Jurkat, Clone E6-1 (cell line): Measurements from ENCODE around the gene GPR65.
"Not testable (repeated sequence)": the region's sequence is repeated elsewhere in the genome, so short reads cannot be mapped to it uniquely, and the experiment has no call there.

Experiments
- DNase-seq: peaks from one replicate; pipeline ENCODE4 v3.0.0-alpha.2; 2011; ENCODE audit warnings: low read depth, low spot score
- H3K4me3 ChIP-seq: 2 replicates; pipeline ENCODE4 v1.5.1; 2011; ENCODE audit warnings: mild to moderate bottlenecking, low read length, control low read depth, moderate library complexity

The GPR65 gene

GRCh38 chr14:87999277-87999676 lies 5.7 kb upstream of the GPR65 start:
- no peak for DNase-seq
- no peak overlapping the region for H3K4me3 ChIP-seq

- peak; percentile 59 for DNase-seq
- H3K4me3 ChIP-seq: no peak overlapping the region
Measured at GRCh38 chr14:88002421-88003075, 2.4 kb upstream of the GPR65 start.

GRCh38 chr14:88003425-88003824 lies 1.5 kb upstream of the GPR65 start:
- DNase-seq: no peak
- no peak overlapping the region for H3K4me3 ChIP-seq

GRCh38 chr14:88004506-88005036 lies 364 bp upstream of the GPR65 start:
- DNase-seq: no peak
- no peak overlapping the region for H3K4me3 ChIP-seq

GRCh38 chr14:88005978-88006851 lies 1.3 kb downstream of the GPR65 start:
- H3K4me3 ChIP-seq: peak overlapping the region; percentile 41
- peak; percentile 91 for DNase-seq

GRCh38 chr14:88007608-88008007 lies 2.7 kb downstream of the GPR65 start:
- no peak overlapping the region for H3K4me3 ChIP-seq

GRCh38 chr14:88008039-88008742 lies 3.3 kb downstream of the GPR65 start:
- no peak for DNase-seq
- no peak overlapping the region for H3K4me3 ChIP-seq

More at GRCh38 chr14:88007608-88008007, 2.7 kb downstream of the GPR65 start:
- DNase-seq: no peak

- DNase-seq: no peak
- no peak overlapping the region for H3K4me3 ChIP-seq
Measured at GRCh38 chr14:88009486-88009885, 4.6 kb downstream of the GPR65 start.

GRCh38 chr14:88010331-88010730 lies 5.4 kb downstream of the GPR65 start:
- DNase-seq: no peak
- H3K4me3 ChIP-seq: no peak overlapping the region

GRCh38 chr14:88012495-88012894 lies 7.6 kb downstream of the GPR65 start:
- no peak for DNase-seq
- H3K4me3 ChIP-seq: no peak overlapping the region

- no peak for DNase-seq
- no peak overlapping the region for H3K4me3 ChIP-seq
Measured at GRCh38 chr14:88013750-88014349, 8.9 kb downstream of the GPR65 start.

GRCh38 chr14:88016768-88017167 lies 11.8 kb downstream of the GPR65 start:
- no peak for DNase-seq

GRCh38 chr14:88017535-88017934 lies 12.6 kb downstream of the GPR65 start:
- no peak for DNase-seq
- H3K4me3 ChIP-seq: no peak overlapping the region

More at GRCh38 chr14:88016768-88017167, 11.8 kb downstream of the GPR65 start:
- H3K4me3 ChIP-seq: no peak overlapping the region

- peak; percentile 27 for DNase-seq
- no peak overlapping the region for H3K4me3 ChIP-seq
Measured at GRCh38 chr14:88023658-88024187, 18.8 kb downstream of the GPR65 start.

GRCh38 chr14:88024252-88025086 lies 19.5 kb downstream of the GPR65 start:
- not testable (repeated sequence) for DNase-seq, H3K4me3 ChIP-seq

GRCh38 chr14:88025313-88025712 lies 20.4 kb downstream of the GPR65 start:
- DNase-seq: no peak
- H3K4me3 ChIP-seq: no peak overlapping the region

GRCh38 chr14:88026890-88027289 lies 22.0 kb downstream of the GPR65 start:
- H3K4me3 ChIP-seq: no peak overlapping the region
- DNase-seq: peak; percentile 18

GRCh38 chr14:88029500-88029899 lies 24.6 kb downstream of the GPR65 start:
- DNase-seq: no peak

More at GRCh38 chr14:88029500-88029899, 24.6 kb downstream of the GPR65 start:
- H3K4me3 ChIP-seq: no peak overlapping the region
